ENCODE data around the gene KCNJ10.

GRCh38 chr1:160069460-160070231, at the start of gene KCNJ10:
- TF ChIP-seq CTCF (IDR thresholded peaks at IDR 0.05; ENCODE audit: insufficient read depth, low read length, poor library complexity, severe bottlenecking) (no peak), EZH2phosphoT487 (conservative IDR thresholded peaks at IDR 0.05; ENCODE audit: low read length) (no peak)
